H7 (cell line): Measurements from ENCODE around the gene TMEM135. TPM values are rescaled to one million over a fixed set of nuclear protein-coding genes. Genes with fewer than 3 reads are reported as not detected.
A peak's percentile ranks its signal among the peaks of the same experiment; 100 is the strongest.
"Not testable (repeated sequence)": the region's sequence is repeated elsewhere in the genome, so short reads cannot be mapped to it uniquely, and the experiment has no call there.

Experiments used
- DNase-seq: peaks from one replicate; pipeline ENCODE4 v3.0.0; 2012
- H3K27me3 ChIP-seq: 2 replicates; pipeline ENCODE4 v1.6.0; 2011; ENCODE audit warnings: mild to moderate bottlenecking, low read length; ENCODE audit not compliant: control insufficient read depth, insufficient read depth
- H3K36me3 ChIP-seq: replicated peaks from 2 replicates; pipeline ENCODE4 v1.5.1; 2011; ENCODE audit warnings: low read length; ENCODE audit not compliant: control insufficient read depth, insufficient read depth
- H3K4me3 ChIP-seq: 2 replicates; pipeline ENCODE4 v1.5.1; 2011; ENCODE audit warnings: low read depth, mild to moderate bottlenecking, control low read depth, low read length, moderate library complexity; ENCODE audit not compliant: insufficient read depth
- total RNA-seq: library from RNA; depleted of rRNA; stranded (reverse); fragments of >200 nt; shearing (Covaris generic); gene quantifications from 2 replicates; pipeline ENCODE4 v1.2.3, GENCODE V29; 2014; rRNA removed

The TMEM135 gene
- total RNA-seq, result 27.9 and 44.9 TPM in 2 replicates

GRCh38 chr11:87037450-87038234, at the start of gene TMEM135:
TSS of gene TMEM135 (plus strand) at chr11:87037934. CDS start at chr11:87038046, 112 bp downstream.
- peak; percentile 98 for DNase-seq
- Histone ChIP-seq H3K27me3 (no peaks in the 10 kb centered on the region), H3K4me3 (peak within 1 kb of the TSS; percentile 86), H3K36me3 (no peaks in the 10 kb centered on the region)

DNA sequence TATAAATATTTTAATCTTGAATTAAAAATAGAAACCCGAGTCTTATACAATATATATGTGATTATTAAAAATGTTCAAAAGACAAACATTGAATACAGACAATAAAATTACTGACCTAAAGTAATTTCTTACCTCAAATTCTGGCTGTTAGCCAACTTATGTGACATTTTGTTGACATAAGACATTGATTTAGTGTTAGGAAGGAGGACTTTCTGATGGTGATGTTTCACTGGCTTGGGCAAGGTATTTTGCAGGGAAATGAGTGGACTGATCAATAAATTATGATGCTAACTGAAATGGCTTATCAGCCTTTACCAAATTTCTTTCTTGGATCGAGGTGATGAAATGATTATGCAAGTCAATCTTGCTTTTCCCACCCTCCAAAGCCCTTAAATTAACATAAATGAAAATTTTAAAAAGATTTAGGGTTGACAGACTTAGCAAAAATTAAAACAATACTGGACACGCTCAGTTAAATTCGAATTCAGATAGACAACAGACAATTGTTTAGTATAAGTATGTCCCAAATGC, 49.3 kb upstream of the TMEM135 start:
- no peaks in the 10 kb centered on the region for H3K36me3 ChIP-seq

GRCh38 chr11:86990031-86990430, 47.7 kb upstream of the TMEM135 start:
- Histone ChIP-seq H3K4me3 (no peak overlapping the region), H3K36me3 (no peaks in the 10 kb centered on the region), H3K27me3 (no peaks in the 10 kb centered on the region)
- no peak for DNase-seq

More for the DNA sequence above, 49.3 kb upstream of the TMEM135 start:
- DNase-seq, result no peak
- Histone ChIP-seq H3K27me3 (no peaks in the 10 kb centered on the region), H3K4me3 (no peak overlapping the region)

DNA sequence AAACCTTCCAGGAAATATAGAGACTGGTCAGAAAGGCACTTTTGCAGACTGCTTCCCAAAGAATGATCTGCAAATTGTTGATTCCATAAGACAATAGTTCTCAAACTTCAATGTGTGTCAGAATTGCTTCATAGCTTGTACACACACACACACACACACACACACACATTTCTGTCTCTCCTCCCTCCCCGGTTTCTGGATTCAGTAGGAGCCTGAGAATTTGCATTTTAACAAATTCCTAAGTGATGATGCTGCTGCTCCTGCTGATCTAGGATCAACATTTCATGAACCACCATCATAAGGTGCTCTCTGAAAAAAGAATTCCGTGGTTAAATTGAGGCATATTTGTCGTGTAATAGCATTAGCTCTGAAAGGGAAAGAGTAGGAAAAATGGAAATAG, 47.2 kb upstream of the TMEM135 start:
- peak; percentile 55 for DNase-seq
- H3K36me3 ChIP-seq, result no peaks in the 10 kb centered on the region
- H3K4me3 ChIP-seq, result no peak overlapping the region

GRCh38 chr11:86991341-86991740, 46.4 kb upstream of the TMEM135 start:
- Histone ChIP-seq H3K27me3 (no peaks in the 10 kb centered on the region), H3K4me3 (no peak overlapping the region), H3K36me3 (no peaks in the 10 kb centered on the region)
- DNase-seq, result no peak

More for the DNA sequence above, 47.2 kb upstream of the TMEM135 start:
- H3K27me3 ChIP-seq, result no peaks in the 10 kb centered on the region

- H3K27me3 ChIP-seq, H3K4me3 ChIP-seq, DNase-seq, H3K36me3 ChIP-seq: not testable (repeated sequence)
These were observed 45.4 kb upstream of the TMEM135 start for GRCh38 chr11:86992340-86992739.

- H3K27me3 ChIP-seq, result no peaks in the 10 kb centered on the region
- no peaks in the 10 kb centered on the region for H3K36me3 ChIP-seq
- DNase-seq, result no peak
- H3K4me3 ChIP-seq, result no peak overlapping the region
These were observed 44.7 kb upstream of the TMEM135 start for GRCh38 chr11:86993031-86993430.

DNA sequence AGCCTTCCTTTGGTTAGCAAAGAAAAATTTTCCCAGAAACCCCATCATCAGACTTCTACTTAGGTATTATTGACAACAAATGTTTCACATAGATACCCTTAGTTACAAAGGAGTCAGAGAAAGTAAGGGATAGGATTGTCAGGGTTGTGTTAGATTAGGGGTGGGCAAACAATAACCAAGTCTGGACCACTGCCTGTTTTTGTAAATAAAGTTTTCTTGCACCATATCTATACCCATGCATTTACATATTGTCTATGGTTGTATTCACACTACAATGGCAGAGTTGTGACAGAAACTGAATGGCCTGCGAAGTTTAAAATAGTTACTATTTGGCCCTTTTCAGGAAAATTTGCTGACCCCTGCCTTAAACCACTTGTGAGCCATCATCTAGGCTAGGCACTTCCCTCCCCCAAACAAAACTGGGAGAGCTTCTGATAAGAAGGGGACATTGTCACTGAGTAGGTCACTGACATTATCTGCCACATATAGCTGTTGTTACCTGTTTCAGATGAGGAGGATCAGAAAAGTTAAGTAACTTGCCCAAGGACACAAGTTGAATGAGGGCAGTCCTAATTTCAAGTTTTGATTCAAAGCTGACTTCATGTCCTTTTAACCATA, 40.7 kb upstream of the TMEM135 start:
- Histone ChIP-seq H3K36me3 (no peaks in the 10 kb centered on the region), H3K27me3 (no peaks in the 10 kb centered on the region), H3K4me3 (no peak overlapping the region)
- DNase-seq, result no peak

- H3K27me3 ChIP-seq, result no peaks in the 10 kb centered on the region
- no peak for DNase-seq
- H3K36me3 ChIP-seq, result no peaks in the 10 kb centered on the region
- H3K4me3 ChIP-seq, result no peak overlapping the region
These were observed 38.3 kb upstream of the TMEM135 start for GRCh38 chr11:86999388-86999787.

DNA sequence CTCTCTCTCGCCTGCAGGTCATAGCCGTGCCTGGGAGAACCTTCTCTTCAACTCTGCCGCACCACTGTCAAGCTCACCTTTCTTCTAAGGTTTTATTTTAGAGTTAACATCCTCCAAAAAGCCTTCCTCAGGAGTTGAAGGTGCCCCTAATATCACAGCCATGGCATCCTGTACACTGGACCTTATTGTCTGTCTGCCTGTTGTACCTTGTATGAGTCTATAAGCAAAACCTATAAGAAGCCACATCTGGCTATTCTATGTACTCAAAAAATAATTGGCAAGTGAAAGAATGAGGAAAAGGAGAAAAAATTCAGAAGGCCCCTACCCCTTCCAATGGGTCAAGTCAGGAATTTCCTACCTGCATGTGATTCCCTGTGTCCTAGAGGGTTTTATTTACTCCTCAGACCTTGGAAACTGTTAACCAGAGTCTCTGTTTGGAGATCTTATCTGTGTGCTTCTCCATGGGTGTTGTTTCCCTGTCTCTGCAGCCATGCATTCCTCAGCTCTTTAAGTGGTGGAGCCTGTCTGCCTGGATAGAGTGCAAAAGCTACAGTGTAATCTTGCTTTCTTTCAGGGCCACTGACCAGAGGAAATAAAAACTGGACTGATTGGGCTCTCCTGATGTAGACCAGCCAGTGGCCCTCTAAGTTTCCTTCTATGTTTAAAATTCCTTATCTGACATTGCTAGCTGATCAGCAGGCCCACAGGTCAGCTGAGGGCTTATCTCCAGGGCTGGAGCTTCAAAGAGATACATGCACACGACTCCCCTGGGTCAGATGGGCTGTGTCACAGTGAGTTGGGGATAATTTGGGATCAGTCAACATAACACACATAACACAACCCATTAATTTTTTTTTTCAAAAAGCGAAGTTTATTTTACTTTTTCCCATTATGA, 37.6 kb upstream of the TMEM135 start:
- no peak for DNase-seq
- Histone ChIP-seq H3K36me3 (no peaks in the 10 kb centered on the region), H3K27me3 (no peaks in the 10 kb centered on the region), H3K4me3 (no peak overlapping the region)

- no peak for DNase-seq
- H3K4me3 ChIP-seq, result no peak overlapping the region
- H3K27me3 ChIP-seq, result no peaks in the 10 kb centered on the region
- H3K36me3 ChIP-seq, result no peaks in the 10 kb centered on the region
These were observed 34.8 kb upstream of the TMEM135 start for GRCh38 chr11:87002918-87003317.

DNA sequence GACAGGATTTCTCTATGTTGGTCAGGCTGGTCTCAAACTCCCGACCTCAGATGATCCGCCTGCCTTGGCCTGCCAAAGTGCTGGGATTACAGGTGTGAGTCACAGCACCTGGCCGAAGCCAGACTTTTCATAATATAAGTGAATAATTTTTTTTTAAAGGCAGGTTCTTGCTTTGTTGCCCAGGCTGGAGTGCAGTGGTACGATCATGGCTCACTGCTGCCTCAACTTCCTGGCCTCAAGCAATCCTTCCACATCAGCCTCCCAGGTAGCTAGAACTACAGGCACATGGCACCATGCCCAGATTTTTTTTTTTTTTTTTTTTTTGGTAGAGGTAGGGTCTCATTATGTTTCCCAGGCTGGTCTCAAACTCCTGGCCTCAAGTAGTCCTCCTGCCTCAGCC, 33.5 kb upstream of the TMEM135 start:
- H3K4me3 ChIP-seq, H3K36me3 ChIP-seq, H3K27me3 ChIP-seq, DNase-seq: not testable (repeated sequence)

- no peaks in the 10 kb centered on the region for H3K27me3 ChIP-seq
- H3K4me3 ChIP-seq, result no peak overlapping the region
- DNase-seq, result no peak
- H3K36me3 ChIP-seq, result no peaks in the 10 kb centered on the region
These were observed 32.2 kb upstream of the TMEM135 start for GRCh38 chr11:87005569-87005921.

DNA sequence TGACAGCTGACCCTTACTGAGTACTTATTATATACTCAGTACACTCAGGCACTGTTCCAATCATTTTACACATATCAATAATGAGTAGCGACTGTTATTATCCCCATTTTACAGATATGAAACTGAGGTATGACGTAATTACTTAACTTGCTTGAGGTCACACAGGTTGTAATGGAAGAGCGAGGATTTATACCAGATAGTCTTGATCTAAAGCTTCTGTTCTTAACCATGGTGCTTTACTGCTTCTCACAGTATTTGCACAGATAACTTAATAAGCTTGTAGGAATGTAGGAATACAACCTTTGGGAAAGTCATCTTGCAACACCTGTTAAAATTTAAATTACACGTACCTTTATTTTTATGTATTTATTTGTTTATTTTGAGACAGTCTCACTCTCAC, 31.7 kb upstream of the TMEM135 start:
- no peak for DNase-seq
- H3K27me3 ChIP-seq, result no peaks in the 10 kb centered on the region

More for the DNA sequence above, 31.7 kb upstream of the TMEM135 start:
- Histone ChIP-seq H3K36me3 (no peaks in the 10 kb centered on the region), H3K4me3 (no peak overlapping the region)
